Endothelial cell of umbilical vein (primary cell): Measurements from ENCODE around the gene AHRR. TPM values are rescaled to one million over a fixed set of nuclear protein-coding genes. Genes with fewer than 3 reads are reported as not detected.

Experiments used
- BruUV-seq: library from RNA; stranded (reverse); fragments of 400-500 nt; replicated peaks from 2 replicates; lab custom pipeline; 2021; lab: Mats Ljungman, UMichigan
- CTCF ChIA-PET: fragments of 300-600, 350-600 bp; sonication (Branson Sonifier 250); formaldehyde crosslinking; loops from one replicate; lab custom pipeline; 2021; ENCODE audit warnings: antibody characterized with exemption, inconsistent platforms; lab: Charles Lee
- POLR2A ChIA-PET: fragments of 300-600, 350-600 bp; sonication (Branson Sonifier 250); formaldehyde crosslinking; loops from one replicate; lab custom pipeline; 2021; ENCODE audit warnings: antibody characterized with exemption, inconsistent platforms; lab: Charles Lee
- DNase-seq: peaks from one replicate; pipeline ENCODE4 v3.0.0-alpha.2; 2011; ENCODE audit warnings: low read depth, low spot score
- FAIRE-seq: peaks from 2 replicates; lab custom pipeline; 2011; peaks lifted over from hg19 to GRCh38; lab: Jason Lieb, UNC
- H2AFZ ChIP-seq: 2 replicates; pipeline ENCODE4 v1.6.0; 2012; ENCODE audit warnings: low read depth, low read length, control low read depth, inconsistent platforms
- H3K27ac ChIP-seq: 2 replicates; pipeline ENCODE4 v1.5.1; 2011; ENCODE audit warnings: low read depth, mild to moderate bottlenecking, control low read depth, low read length, moderate library complexity; ENCODE audit not compliant: insufficient read depth
- H3K27me3 ChIP-seq, 2 experiments: 2 replicates each; pipeline versions ENCODE4 v1.6.0 to v1.6.1; 2011; ENCODE audit warnings: low read length in 2 of 2, mixed read lengths in 1 of 2; ENCODE audit not compliant: control insufficient read depth in 2 of 2, insufficient read depth in 2 of 2
- H3K36me3 ChIP-seq, 2 experiments: 2 replicates in 1 of 2; 3 replicates in 1 of 2; pipeline ENCODE4 v1.5.1; 2011; ENCODE audit warnings: low read length in 2 of 2, mild to moderate bottlenecking in 1 of 2, moderate library complexity in 1 of 2; ENCODE audit not compliant: control insufficient read depth in 2 of 2, insufficient read depth in 2 of 2; ENCODE audit errors: extremely low read depth in 1 of 2
- H3K4me1 ChIP-seq: 3 replicates; pipeline ENCODE4 v1.5.1; 2011; ENCODE audit warnings: mild to moderate bottlenecking, low read length; ENCODE audit not compliant: control insufficient read depth, insufficient read depth; ENCODE audit errors: extremely low read depth
- H3K4me2 ChIP-seq: 2 replicates; pipeline ENCODE4 v1.6.1; 2011; ENCODE audit warnings: low read length, control low read depth, mixed read lengths; ENCODE audit not compliant: insufficient read depth
- H3K4me3 ChIP-seq, 3 experiments: fragments of 200-600 bp in 1 of 3; sonication (generic), shearing (Covaris generic) in 1 of 3; replicated peaks in 1 of 3; 2 replicates each; pipeline ENCODE4 v1.5.1; 2011 to 2016; ENCODE audit warnings: control low read depth in 3 of 3, low read length in 3 of 3, mild to moderate bottlenecking in 2 of 3, inconsistent platforms in 1 of 3, low read depth in 1 of 3, moderate library complexity in 1 of 3; ENCODE audit not compliant: insufficient read depth in 1 of 3
- H3K79me2 ChIP-seq: 2 replicates; pipeline ENCODE4 v1.6.0; 2012; ENCODE audit warnings: low read length, inconsistent platforms; ENCODE audit not compliant: control insufficient read depth, insufficient read depth
- H3K9ac ChIP-seq: replicated peaks from 2 replicates; pipeline ENCODE3; 2011; ENCODE audit warnings: low read length, control low read depth; ENCODE audit not compliant: insufficient read depth; ENCODE audit errors: extremely low read depth
- H3K9me1 ChIP-seq: replicated peaks from 3 replicates; pipeline ENCODE4 v1.6.0; 2011; ENCODE audit warnings: mild to moderate bottlenecking, low read length; ENCODE audit not compliant: control insufficient read depth, insufficient read depth; ENCODE audit errors: extremely low read depth
- H3K9me3 ChIP-seq: replicated peaks from 2 replicates; pipeline ENCODE4 v1.5.1; 2012; ENCODE audit warnings: low read length, inconsistent platforms; ENCODE audit not compliant: control insufficient read depth, insufficient read depth
- H4K20me1 ChIP-seq: replicated peaks from 2 replicates; pipeline ENCODE3; 2011; ENCODE audit warnings: mild to moderate bottlenecking, low read length; ENCODE audit not compliant: control insufficient read depth, insufficient read depth; ENCODE audit errors: extremely low read depth
- EZH2 ChIP-seq: IDR thresholded peaks from 2 replicates; pipeline ENCODE4 v1.6.1; 2012; ENCODE audit warnings: borderline replicate concordance, low read depth, mild to moderate bottlenecking, moderate library complexity, low read length, inconsistent platforms; ENCODE audit not compliant: severe bottlenecking
- FOS ChIP-seq: IDR thresholded peaks from 2 replicates; pipeline ENCODE4 v1.6.1; 2011; ENCODE audit warnings: mild to moderate bottlenecking, low read length, moderate library complexity, borderline replicate concordance; ENCODE audit not compliant: insufficient read depth
- JUN ChIP-seq: IDR thresholded peaks from 2 replicates; pipeline ENCODE4 v1.6.1; 2011; ENCODE audit warnings: borderline replicate concordance, low read depth; ENCODE audit not compliant: insufficient read length, insufficient read depth
- MAX ChIP-seq: IDR thresholded peaks from 2 replicates; pipeline ENCODE4 v1.6.1; 2011; ENCODE audit not compliant: insufficient read depth, insufficient read length
- dilution Hi-C: fragments of 300-500 bp; cut with MboI; formaldehyde crosslinking; loops from one replicate; pipeline ENCODE4 v1.15.0; 2019; ENCODE audit warnings: low sequenced_read_pairs; ENCODE audit not compliant: extremely low pct_ligation_motif_present
- intact Hi-C: fragments of 100-400 bp; cut with micrococcal nuclease; formaldehyde crosslinking; loops from one replicate; pipeline ENCODE4 v1.10.0; 2022
- polyA plus RNA-seq, 4 experiments: library from polyadenylated mRNA; depleted of rRNA in 3 of 4; stranded (reverse) in 3 of 4; unstranded in 1 of 4; fragments of >200 nt; gene quantifications; 2 replicates each; pipeline versions ENCODE4 v1.2.1 to v1.2.3, GENCODE V29; 2011 to 2012; ENCODE audit warnings: missing spikeins in 1 of 4
- total RNA-seq: library from RNA; stranded (reverse); gene quantifications from 2 replicates; pipeline ENCODE4 v1.2.3, GENCODE V29; 2021

AHRR gene
- total and polyA plus RNA-seq, 2 donors (not counting 3 experiments of a cell fraction or from before 2014, with no cell fraction given) = 3.1 to 7.3 TPM

GRCh38 chr5:440401-441201 is 119.1 kb downstream of the AHRR start:
- TF ChIP-seq FOS (no peak), EZH2 (no peak)
- H3K4me1 ChIP-seq = peaks cover 10% of the 10 kb centered on the region
- POLR2A ChIA-PET = no interaction called here
- no peak overlapping the region for H2AFZ ChIP-seq
- H3K36me3 ChIP-seq = no peaks in the 10 kb centered on the region
- no TSS peak for BruUV-seq
- FAIRE-seq (no peak), DNase-seq (no peak)
- H3K9me3 ChIP-seq = no peaks in the 10 kb centered on the region
- H3K4me2 ChIP-seq = no peak overlapping the region
- H3K27ac ChIP-seq = no peak overlapping the region
- no peak overlapping the region for H3K9ac ChIP-seq
- no peaks in the 10 kb centered on the region for H4K20me1 ChIP-seq
- CTCF ChIA-PET = no interaction called here
- H3K27me3 ChIP-seq = no peaks in the 10 kb centered on the region
- dilution Hi-C loops (no loop called here), intact Hi-C loops (no loop called here)
- H3K9me1 ChIP-seq = no peaks in the 10 kb centered on the region
- H3K79me2 ChIP-seq = peaks cover 12% of the 10 kb centered on the region
- H3K4me3 ChIP-seq = no peak overlapping the region

GRCh38 chr5:441996-442334 is 120.5 kb downstream of the AHRR start:
- H3K9me3 ChIP-seq = no peaks in the 10 kb centered on the region
- H3K4me2 ChIP-seq = no peak overlapping the region
- no peak overlapping the region for H2AFZ ChIP-seq
- DNase-seq (no peak), FAIRE-seq (no peak)
- H3K36me3 ChIP-seq = no peaks in the 10 kb centered on the region
- no peaks in the 10 kb centered on the region for H3K27me3 ChIP-seq
- no TSS peak for BruUV-seq
- peaks cover 10% of the 10 kb centered on the region for H3K4me1 ChIP-seq
- H3K79me2 ChIP-seq = peaks cover 12% of the 10 kb centered on the region
- H3K9ac ChIP-seq = no peak overlapping the region
- no peak overlapping the region for H3K27ac ChIP-seq
- H4K20me1 ChIP-seq = no peaks in the 10 kb centered on the region
- intact Hi-C loops (no loop called here), dilution Hi-C loops (no loop called here)
- ChIA-PET POLR2A (no interaction called here), CTCF (no interaction called here)
- H3K9me1 ChIP-seq = no peaks in the 10 kb centered on the region
- no peak for TF ChIP-seq JUN
- TF ChIP-seq EZH2 = no peak
- TF ChIP-seq MAX = no peak
- H3K4me3 ChIP-seq = no peak overlapping the region
